ENCODE measurements around the gene BCL6B.
"Not testable (repeated sequence)": the region's sequence is repeated elsewhere in the genome, so short reads cannot be mapped to it uniquely, and the experiment has no call there.

The BCL6B gene

DNA sequence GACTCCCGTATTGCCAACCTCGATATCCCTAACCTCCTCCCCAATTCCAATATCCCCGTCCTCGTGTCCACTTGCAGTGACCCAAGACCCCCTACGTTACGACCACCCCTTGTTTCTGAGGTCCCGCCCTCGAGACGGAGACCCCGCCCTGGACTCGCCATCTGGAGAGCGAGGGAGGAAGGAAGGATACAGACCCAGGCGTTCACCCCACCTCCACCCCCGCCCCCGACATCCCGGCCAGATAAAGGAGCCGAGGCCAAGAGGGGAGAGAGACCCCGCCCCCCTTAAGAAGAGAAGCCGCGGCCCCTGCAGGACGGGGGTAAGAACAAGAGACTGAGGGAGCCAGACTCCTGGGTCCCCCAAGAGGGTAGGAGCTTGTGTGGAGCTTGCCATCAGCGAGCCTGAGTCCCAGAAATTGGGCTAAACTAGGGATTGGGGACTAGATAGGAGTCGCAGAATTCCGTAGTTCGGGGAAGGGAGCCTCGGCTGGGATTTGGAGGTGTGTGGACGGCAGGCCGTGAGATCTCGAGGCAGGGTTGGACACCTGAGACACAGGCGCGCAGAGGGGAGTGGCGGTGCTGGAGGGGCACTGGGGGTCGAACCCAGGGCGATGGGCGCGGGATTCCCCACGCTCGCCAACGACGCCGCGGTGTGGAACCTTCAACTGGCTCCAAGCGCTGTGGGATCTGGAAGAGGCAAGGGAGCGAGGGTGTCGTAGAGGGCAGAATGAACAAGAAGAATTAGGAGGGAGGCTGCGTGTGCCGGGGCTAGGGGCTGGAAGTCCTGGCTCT, at the start of gene BCL6B:
Gene BCL6B, plus strand, starts transcription at position 270 of the 791 bp plus-strand sequence. CDS start 622 bp downstream, outside the sequence.
- Mint-ChIP-seq H3K4me3 (peak within 1 kb of the TSS; percentile 69), H3K9me3 (no peaks in the 10 kb centered on the region), H3K27me3 (ENCODE audit: low read depth) (no peaks in the 10 kb centered on the region), H3K36me3 (ENCODE audit: low read depth) (peaks cover under 1% of the 10 kb centered on the region), H3K27ac (peak within 1 kb of the TSS; percentile 88), H3K4me1 (ENCODE audit: low read depth) (peaks cover 54% of the 10 kb centered on the region)

DNA sequence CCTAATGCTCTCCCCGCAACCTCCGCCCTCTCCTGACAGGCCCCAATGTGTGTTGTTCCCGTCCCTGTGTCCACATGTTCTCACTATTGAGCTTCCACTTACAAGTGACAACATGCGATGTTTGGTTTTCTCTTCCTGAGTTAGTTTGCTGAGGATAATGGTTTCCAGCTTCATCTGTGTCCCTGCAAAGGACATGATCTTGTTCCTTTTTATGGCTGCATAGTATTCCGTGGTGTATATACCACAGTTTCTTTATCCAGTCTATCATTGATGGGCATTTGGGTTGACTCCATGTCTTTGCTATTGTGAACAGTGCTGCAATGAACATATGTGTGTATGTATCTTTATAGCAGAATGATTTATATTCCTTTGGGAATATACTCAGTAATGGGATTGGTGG, 43.4 kb upstream of the BCL6B start:
- not testable (repeated sequence) for H3K27ac Mint-ChIP-seq; H3K4me1 Mint-ChIP-seq (ENCODE audit: low read depth); H3K27me3 Mint-ChIP-seq (ENCODE audit: low read depth); H3K4me3 Mint-ChIP-seq; H3K36me3 Mint-ChIP-seq (ENCODE audit: low read depth); H3K9me3 Mint-ChIP-seq

DNA sequence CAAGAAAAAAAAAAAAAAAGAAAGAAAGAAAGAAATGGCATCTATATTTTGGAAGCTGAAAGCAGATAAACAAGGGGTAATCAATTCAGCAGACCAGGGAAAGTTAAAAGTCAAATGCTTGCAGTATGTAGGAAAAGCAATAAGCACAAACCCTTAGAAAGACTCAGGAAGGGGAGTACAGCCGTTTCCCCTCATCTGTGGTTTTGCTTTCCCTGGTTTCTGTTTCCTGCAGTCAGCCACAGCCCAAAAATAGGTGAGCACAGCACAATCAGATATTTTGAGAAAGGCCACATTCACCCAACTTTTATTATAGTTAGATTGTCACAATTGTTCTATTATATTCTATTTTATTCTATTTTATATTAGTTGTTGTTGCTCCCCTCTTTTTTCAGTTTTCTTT, 41.4 kb upstream of the BCL6B start:
- Mint-ChIP-seq H3K36me3 (ENCODE audit: low read depth) (no peaks in the 10 kb centered on the region), H3K9me3 (peaks cover 6% of the 10 kb centered on the region), H3K4me3 (no peak overlapping the region), H3K4me1 (ENCODE audit: low read depth) (peaks cover 9% of the 10 kb centered on the region), H3K27ac (no peak overlapping the region), H3K27me3 (ENCODE audit: low read depth) (peaks cover 10% of the 10 kb centered on the region)

- Mint-ChIP-seq H3K4me1 (ENCODE audit: low read depth) (peaks cover 9% of the 10 kb centered on the region), H3K36me3 (ENCODE audit: low read depth) (peaks cover 2% of the 10 kb centered on the region), H3K27ac (no peak overlapping the region), H3K4me3 (no peak overlapping the region), H3K9me3 (no peaks in the 10 kb centered on the region), H3K27me3 (ENCODE audit: low read depth) (peaks cover 6% of the 10 kb centered on the region)
Observed at GRCh38 chr17:6985266-6985665, 37.6 kb upstream of the BCL6B start.

DNA sequence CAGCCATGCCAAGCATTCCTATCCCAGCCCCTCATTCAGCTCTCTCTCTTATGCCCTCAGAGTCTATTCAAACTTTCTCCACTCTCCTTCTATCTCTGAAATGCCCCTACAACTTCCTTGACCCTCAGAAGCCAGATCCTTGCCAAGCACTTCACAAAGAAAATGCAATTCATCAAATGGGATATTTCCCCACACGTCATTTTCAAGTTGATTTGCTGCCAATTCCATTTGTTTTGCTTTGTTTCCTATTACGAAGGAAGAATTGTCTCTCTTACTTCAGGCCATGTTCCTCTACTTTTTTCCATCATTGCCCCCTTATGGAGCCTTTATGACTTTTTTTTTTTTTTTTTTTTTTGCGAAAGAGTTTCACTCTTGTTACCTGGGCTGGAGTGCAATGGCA, 36.2 kb upstream of the BCL6B start:
- Mint-ChIP-seq H3K4me1 (ENCODE audit: low read depth) (no peaks in the 10 kb centered on the region), H3K9me3 (no peaks in the 10 kb centered on the region), H3K27me3 (ENCODE audit: low read depth) (no peaks in the 10 kb centered on the region), H3K4me3 (no peak overlapping the region), H3K36me3 (ENCODE audit: low read depth) (peaks cover 2% of the 10 kb centered on the region), H3K27ac (no peak overlapping the region)

GRCh38 chr17:6989779-6990178, 33.1 kb upstream of the BCL6B start:
- Mint-ChIP-seq H3K9me3 (no peaks in the 10 kb centered on the region), H3K27me3 (ENCODE audit: low read depth) (no peaks in the 10 kb centered on the region), H3K4me3 (no peak overlapping the region), H3K27ac (no peak overlapping the region), H3K4me1 (ENCODE audit: low read depth) (no peaks in the 10 kb centered on the region), H3K36me3 (ENCODE audit: low read depth) (peaks cover 12% of the 10 kb centered on the region)

DNA sequence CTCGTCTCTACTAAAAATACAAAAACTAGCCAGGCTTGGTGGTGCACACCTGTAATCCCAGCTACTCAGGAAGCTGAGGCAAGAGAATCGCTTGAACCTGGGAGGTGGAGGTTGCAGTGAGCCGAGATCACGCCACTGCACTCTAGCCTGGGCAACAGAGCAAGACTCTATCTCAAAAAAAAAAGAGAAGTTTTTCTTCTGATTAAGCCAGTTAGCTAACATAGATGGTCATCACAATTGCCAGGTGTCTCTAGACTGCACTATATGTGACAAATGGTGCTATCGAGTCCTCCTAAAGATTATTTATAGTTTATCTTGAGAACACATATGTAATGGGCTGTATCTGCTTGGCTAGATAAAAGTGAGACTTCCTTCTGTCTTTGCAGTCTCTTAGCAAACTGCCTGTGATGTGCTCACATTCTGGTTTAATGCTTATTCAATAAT, 29.2 kb upstream of the BCL6B start:
- H3K36me3 Mint-ChIP-seq (ENCODE audit: low read depth) = peaks cover 24% of the 10 kb centered on the region
- not testable (repeated sequence) for H3K9me3 Mint-ChIP-seq; H3K27me3 Mint-ChIP-seq (ENCODE audit: low read depth); H3K4me3 Mint-ChIP-seq; H3K27ac Mint-ChIP-seq; H3K4me1 Mint-ChIP-seq (ENCODE audit: low read depth)

DNA sequence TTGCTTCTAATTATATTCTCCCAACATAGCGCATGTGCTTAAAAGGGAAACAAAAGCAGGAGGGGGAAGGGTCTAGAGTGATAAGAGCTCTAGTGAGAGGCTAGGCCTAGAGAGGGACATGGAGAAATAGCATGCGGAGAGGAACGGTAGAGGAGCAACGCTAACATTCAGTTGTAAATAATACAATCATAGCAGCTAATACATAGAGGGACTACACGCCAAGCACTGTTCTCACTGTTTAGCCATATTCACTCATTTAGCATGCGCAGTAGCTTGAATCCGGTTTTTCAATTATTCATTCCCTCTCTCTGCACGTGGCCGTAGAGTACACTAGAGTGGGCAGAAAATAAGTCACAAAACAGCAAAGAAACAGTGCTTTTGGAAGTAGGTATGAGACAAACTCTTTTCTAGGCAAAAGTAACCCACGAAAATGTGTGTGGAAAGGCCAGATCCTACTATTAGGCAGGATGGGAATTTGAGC, 28.7 kb upstream of the BCL6B start:
- Mint-ChIP-seq H3K4me3 (no peak overlapping the region), H3K9me3 (no peaks in the 10 kb centered on the region), H3K27me3 (ENCODE audit: low read depth) (no peaks in the 10 kb centered on the region), H3K4me1 (ENCODE audit: low read depth) (peaks cover 2% of the 10 kb centered on the region), H3K36me3 (ENCODE audit: low read depth) (peaks cover 24% of the 10 kb centered on the region), H3K27ac (no peak overlapping the region)

DNA sequence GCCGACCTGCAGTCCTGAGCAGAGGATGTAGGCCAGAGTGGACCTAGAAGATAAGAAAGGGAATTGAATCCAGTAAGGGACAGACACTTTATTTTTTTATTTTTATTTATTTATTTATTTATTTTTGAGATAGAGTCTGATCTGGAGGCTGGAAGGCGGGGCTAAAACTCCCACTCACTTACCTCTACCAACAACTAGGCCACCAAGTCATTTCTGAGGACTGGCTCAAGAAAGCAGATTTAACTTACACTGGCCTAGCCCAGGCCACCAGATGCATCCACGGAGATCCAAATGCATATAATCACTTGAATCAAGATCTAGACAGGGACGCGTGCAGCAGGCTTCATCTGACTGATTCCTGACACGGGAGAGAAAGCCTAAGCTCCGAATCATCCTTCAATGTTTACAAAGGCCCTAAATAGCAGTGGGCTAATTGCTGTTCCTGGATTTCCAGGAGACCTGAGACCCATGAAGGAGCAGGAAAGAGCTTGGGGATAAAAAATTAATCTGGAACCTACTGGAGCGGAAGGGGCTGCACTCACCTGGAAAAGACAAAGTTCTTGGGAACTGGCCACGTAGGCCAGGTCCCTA, 28.1 kb upstream of the BCL6B start:
- peaks cover 2% of the 10 kb centered on the region for H3K4me1 Mint-ChIP-seq (ENCODE audit: low read depth)
- H3K4me3 Mint-ChIP-seq = no peak overlapping the region
- H3K36me3 Mint-ChIP-seq (ENCODE audit: low read depth) = peaks cover 30% of the 10 kb centered on the region
- H3K27me3 Mint-ChIP-seq (ENCODE audit: low read depth) = no peaks in the 10 kb centered on the region
- H3K9me3 Mint-ChIP-seq = no peaks in the 10 kb centered on the region
- H3K27ac Mint-ChIP-seq = no peak overlapping the region

DNA sequence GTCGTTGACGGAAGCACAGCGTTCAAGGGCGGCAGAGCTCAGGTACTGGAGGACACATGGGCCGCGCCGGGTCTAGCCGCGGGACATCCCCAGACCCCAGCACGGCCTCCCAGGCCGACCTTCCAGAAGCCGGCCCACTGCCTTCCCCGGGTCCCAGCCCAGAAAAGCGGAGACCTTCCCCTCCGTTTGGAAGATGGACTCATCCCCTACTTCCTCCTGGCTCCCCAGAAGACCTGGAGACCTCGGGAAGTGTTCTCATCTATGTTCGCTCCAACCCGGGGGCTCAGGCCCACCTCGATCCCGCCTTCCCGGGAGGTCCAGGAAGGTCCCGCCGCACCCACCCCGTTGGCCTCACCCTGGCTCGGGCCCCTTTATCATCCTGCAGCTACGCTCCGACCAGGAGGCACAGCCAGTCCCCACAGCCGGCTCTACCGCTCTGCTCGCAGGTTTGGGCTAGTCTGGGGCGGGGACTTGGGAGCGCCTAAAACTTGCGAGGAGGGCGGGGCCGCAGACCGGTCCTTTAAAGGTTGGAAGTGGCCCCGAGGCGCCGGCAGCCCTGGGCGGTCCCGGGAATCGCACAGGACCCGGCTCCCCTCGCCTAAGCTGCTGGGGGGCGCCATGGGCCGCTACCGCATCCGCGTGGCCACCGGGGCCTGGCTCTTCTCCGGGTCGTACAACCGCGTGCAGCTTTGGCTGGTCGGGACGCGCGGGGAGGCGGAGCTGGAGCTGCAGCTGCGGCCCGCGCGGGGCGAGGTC, 27.2 kb upstream of the BCL6B start, which contains the start of gene ALOX12:
Gene ALOX12, plus strand, starts transcription at position 550 of the 756 bp plus-strand sequence. Its CDS starts 69 bp downstream, at position 619.
- H3K4me3 Mint-ChIP-seq = no peak within 1 kb of the TSS

GRCh38 chr17:6996256-6997011, 26.4 kb upstream of the BCL6B start:
- Mint-ChIP-seq H3K4me1 (ENCODE audit: low read depth) (peaks cover 2% of the 10 kb centered on the region), H3K36me3 (ENCODE audit: low read depth) (peaks cover 35% of the 10 kb centered on the region), H3K27ac (no peak overlapping the region), H3K27me3 (ENCODE audit: low read depth) (no peaks in the 10 kb centered on the region), H3K4me3 (no peak overlapping the region), H3K9me3 (no peaks in the 10 kb centered on the region)

More for the DNA sequence above, 27.2 kb upstream of the BCL6B start, which contains the start of gene ALOX12:
- peaks cover 2% of the 10 kb centered on the region for H3K4me1 Mint-ChIP-seq (ENCODE audit: low read depth)
- no peaks in the 10 kb centered on the region for H3K9me3 Mint-ChIP-seq
- no peak within 1 kb of the TSS for H3K27ac Mint-ChIP-seq
- no peaks in the 10 kb centered on the region for H3K27me3 Mint-ChIP-seq (ENCODE audit: low read depth)
- H3K36me3 Mint-ChIP-seq (ENCODE audit: low read depth) = peaks cover 32% of the 10 kb centered on the region

DNA sequence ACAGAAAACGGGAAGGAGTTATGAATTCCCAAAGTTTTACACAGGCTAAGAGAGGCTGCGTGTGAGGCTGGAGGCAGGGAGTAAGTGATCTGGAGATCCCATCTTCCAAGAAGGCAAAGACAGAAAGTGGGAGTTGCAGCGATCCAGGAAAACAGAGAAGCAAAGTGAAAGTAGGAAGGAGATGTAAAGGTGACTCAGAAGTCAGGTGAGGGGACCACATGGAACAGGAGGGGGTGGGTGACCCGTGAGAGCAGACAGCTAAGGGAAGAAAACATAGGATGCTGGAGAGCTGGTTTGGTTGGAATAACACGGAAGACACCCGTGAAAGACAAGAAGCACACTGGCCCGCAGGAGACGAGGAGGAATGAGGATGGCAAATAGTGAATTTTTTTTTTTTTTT, 25.7 kb upstream of the BCL6B start:
- peaks cover 37% of the 10 kb centered on the region for H3K36me3 Mint-ChIP-seq (ENCODE audit: low read depth)

DNA sequence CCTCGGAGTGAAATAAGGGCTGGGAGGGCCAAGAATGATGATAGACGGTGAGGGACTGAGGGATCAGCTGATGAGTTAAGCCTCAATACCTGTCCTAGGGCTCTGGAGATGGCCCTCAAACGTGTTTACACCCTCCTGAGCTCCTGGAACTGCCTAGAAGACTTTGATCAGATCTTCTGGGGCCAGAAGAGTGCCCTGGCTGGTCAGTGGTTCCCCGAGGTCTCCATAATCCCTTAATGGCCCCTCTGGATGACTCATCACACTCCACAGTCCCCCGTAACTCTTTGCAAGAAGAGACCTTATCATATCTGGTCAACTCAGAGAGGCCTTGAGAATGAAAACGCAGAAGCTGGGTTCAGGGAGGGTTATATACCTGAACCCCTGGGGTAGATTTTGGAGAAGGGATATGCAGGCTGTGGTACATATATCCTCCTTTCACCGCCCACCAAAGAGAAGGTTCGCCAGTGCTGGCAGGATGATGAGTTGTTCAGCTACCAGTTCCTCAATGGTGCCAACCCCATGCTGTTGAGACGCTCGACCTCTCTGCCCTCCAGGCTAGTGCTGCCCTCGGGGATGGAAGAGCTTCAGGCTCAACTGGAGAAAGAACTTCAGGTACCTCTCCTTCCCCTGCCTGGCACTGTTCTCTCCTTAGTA, 23.9 kb upstream of the BCL6B start:
- Mint-ChIP-seq H3K9me3 (no peaks in the 10 kb centered on the region), H3K27me3 (ENCODE audit: low read depth) (no peaks in the 10 kb centered on the region), H3K4me3 (no peak overlapping the region), H3K36me3 (ENCODE audit: low read depth) (peaks cover 40% of the 10 kb centered on the region), H3K27ac (no peak overlapping the region), H3K4me1 (ENCODE audit: low read depth) (peaks cover 7% of the 10 kb centered on the region)

More for the DNA sequence above, 25.7 kb upstream of the BCL6B start:
- H3K4me1 Mint-ChIP-seq (ENCODE audit: low read depth) = peaks cover 4% of the 10 kb centered on the region
- no peak overlapping the region for H3K4me3 Mint-ChIP-seq
- no peaks in the 10 kb centered on the region for H3K27me3 Mint-ChIP-seq (ENCODE audit: low read depth)
- no peaks in the 10 kb centered on the region for H3K9me3 Mint-ChIP-seq
- no peak overlapping the region for H3K27ac Mint-ChIP-seq

Data from T-helper 1 cell treated with Interleukin-12 subunit alpha and Interleukin-12 subunit beta and Interleukin-4 antibody, amounts not matched to agents 30 μg/mL and 1 μg/mL, for 36 hours (primary cell).